Measurements from ENCODE around the gene MEP1A. TPM values are rescaled to one million over a fixed set of nuclear protein-coding genes. Genes with fewer than 3 reads are reported as not detected.
"Not testable (repeated sequence)": the region's sequence is repeated elsewhere in the genome, so short reads cannot be mapped to it uniquely, and the experiment has no call there.

The MEP1A gene
- total RNA-seq, 1 experiment from 2014 or later = not detected

- no peaks in the 10 kb centered on the region for H3K36me3 ChIP-seq (ENCODE audit: low read depth)
- peaks cover 13% of the 10 kb centered on the region for H3K9me3 ChIP-seq (ENCODE audit: insufficient read depth, low read depth)
- no peaks in the 10 kb centered on the region for H3K27me3 ChIP-seq (ENCODE audit: insufficient read depth, low read depth)
- no peaks in the 10 kb centered on the region for H3K4me1 ChIP-seq (replicated peaks; ENCODE audit: insufficient read depth)
- intact Hi-C loops (cut with micrococcal nuclease; ENCODE audit: unreplicated experiment) = no loop called here
- H2AFZ ChIP-seq = no peak overlapping the region
- no TSS peak for BruUV-seq (replicated peaks)
- TF ChIP-seq CTCF (conservative IDR thresholded peaks at IDR 0.05) (no peak), EZH2 (IDR thresholded peaks at IDR 0.05; ENCODE audit: low read depth) (no peak)
- ChIA-PET POLR2A (ENCODE audit: unreplicated experiment) (interaction anchor here (0.6 kb wide), 1 partner anchor 1521 kb away, joined by 5 read pairs; no protein-coding TSS in a partner anchor), CTCF (interaction anchor here (0.6 kb wide), 1 partner anchor 391 kb away, joined by 3 read pairs; no protein-coding TSS in a partner anchor)
- no peak for DNase-seq
- H3K4me3 ChIP-seq = no peak overlapping the region
- H3K79me2 ChIP-seq (ENCODE audit: low read depth) = no peaks in the 10 kb centered on the region
- H3F3A ChIP-seq (ENCODE audit: insufficient read depth, low read depth) = no peaks in the 10 kb centered on the region
- no peak overlapping the region for H3K4me2 ChIP-seq
- H3K9me2 ChIP-seq (ENCODE audit: insufficient read depth) = no peaks in the 10 kb centered on the region
- H4K20me1 ChIP-seq (ENCODE audit: insufficient read depth) = no peaks in the 10 kb centered on the region
- no peak overlapping the region for H3K27ac ChIP-seq
Measured at GRCh38 chr6:46838033-46838432, 44.8 kb downstream of the MEP1A start.

GRCh38 chr6:46842252-46842846, 49.2 kb downstream of the MEP1A start:
- peaks cover 14% of the 10 kb centered on the region for H3K9me3 ChIP-seq (ENCODE audit: insufficient read depth, low read depth)
- DNase-seq; intact Hi-C loops (cut with micrococcal nuclease; ENCODE audit: unreplicated experiment); H3K9me2 ChIP-seq (ENCODE audit: insufficient read depth); H3K27ac ChIP-seq; H3K27me3 ChIP-seq (ENCODE audit: insufficient read depth, low read depth); H4K20me1 ChIP-seq (ENCODE audit: insufficient read depth); CTCF ChIA-PET; H3K36me3 ChIP-seq (ENCODE audit: low read depth); POLR2A ChIA-PET (ENCODE audit: unreplicated experiment); H3K4me2 ChIP-seq; H3F3A ChIP-seq (ENCODE audit: insufficient read depth, low read depth); H3K4me1 ChIP-seq (replicated peaks; ENCODE audit: insufficient read depth); H3K79me2 ChIP-seq (ENCODE audit: low read depth); H3K4me3 ChIP-seq; BruUV-seq (replicated peaks); H2AFZ ChIP-seq: not testable (repeated sequence)

GRCh38 chr6:46845126-46845525, 51.9 kb downstream of the MEP1A start:
- TF ChIP-seq CTCF (conservative IDR thresholded peaks at IDR 0.05) (no peak), EZH2 (IDR thresholded peaks at IDR 0.05; ENCODE audit: low read depth) (no peak)
- intact Hi-C loops (cut with micrococcal nuclease; ENCODE audit: unreplicated experiment) = loop anchor here (5.0 kb wide), 1 partner anchor 247 kb away; no protein-coding TSS in a partner anchor
- H3K9me2 ChIP-seq (ENCODE audit: insufficient read depth) = no peaks in the 10 kb centered on the region
- no TSS peak for BruUV-seq (replicated peaks)
- DNase-seq = no peak
- POLR2A ChIA-PET (ENCODE audit: unreplicated experiment) = no interaction called here
- no peak overlapping the region for H3K4me3 ChIP-seq
- H3K79me2 ChIP-seq (ENCODE audit: low read depth) = no peaks in the 10 kb centered on the region
- no peaks in the 10 kb centered on the region for H4K20me1 ChIP-seq (ENCODE audit: insufficient read depth)
- peaks cover 19% of the 10 kb centered on the region for H3K4me1 ChIP-seq (replicated peaks; ENCODE audit: insufficient read depth)
- CTCF ChIA-PET = no interaction called here
- H2AFZ ChIP-seq = no peak overlapping the region
- H3K36me3 ChIP-seq (ENCODE audit: low read depth) = no peaks in the 10 kb centered on the region
- no peaks in the 10 kb centered on the region for H3K27me3 ChIP-seq (ENCODE audit: insufficient read depth, low read depth)
- peaks cover 14% of the 10 kb centered on the region for H3K9me3 ChIP-seq (ENCODE audit: insufficient read depth, low read depth)
- no peak overlapping the region for H3K4me2 ChIP-seq
- 0 out of 2 replicates have a peak, but pooled peaks cover under 1% of the 10 kb centered on the region for H3F3A ChIP-seq (ENCODE audit: insufficient read depth, low read depth)
- H3K27ac ChIP-seq = no peak overlapping the region

All from PC-9 (cell line).